Skeletal muscle satellite cell (primary cell): ENCODE measurements around the gene ASCC1.

Experiments used
- H3K27me3 ChIP-seq: 2 replicates; pipeline ENCODE4 v1.7.0; 2013; ENCODE audit warnings: low read length; ENCODE audit not compliant: control insufficient read depth, insufficient read depth
- H3K36me3 ChIP-seq: 2 replicates; pipeline ENCODE4 v1.7.0; 2013; ENCODE audit warnings: mild to moderate bottlenecking, control low read depth, low read length; ENCODE audit not compliant: insufficient read depth
- H3K4me1 ChIP-seq: 2 replicates; pipeline ENCODE4 v1.7.0; 2013; ENCODE audit warnings: low read length; ENCODE audit not compliant: control insufficient read depth, insufficient read depth
- H3K4me2 ChIP-seq: 2 replicates; pipeline ENCODE4 v1.7.0; 2013; ENCODE audit warnings: mild to moderate bottlenecking, low read length
- H3K4me3 ChIP-seq: 2 replicates; pipeline ENCODE4 v1.7.0; 2013; ENCODE audit warnings: low read length
- H3K9ac ChIP-seq: 2 replicates; pipeline ENCODE4 v1.7.0; 2013; ENCODE audit warnings: mild to moderate bottlenecking, low read depth, low read length, moderate library complexity
- H3K9me3 ChIP-seq: replicated peaks from 2 replicates; pipeline ENCODE4 v1.7.0; 2013; ENCODE audit warnings: mild to moderate bottlenecking, control low read depth, low read length

Gene ASCC1

GRCh38 chr10:72105098-72105475, 111.0 kb downstream of the ASCC1 start:
- Histone ChIP-seq H3K4me2 (no peak overlapping the region), H3K4me1 (peaks cover 6% of the 10 kb centered on the region), H3K36me3 (peaks cover 11% of the 10 kb centered on the region)

GRCh38 chr10:72104472-72105097, 111.5 kb downstream of the ASCC1 start:
- peaks cover 6% of the 10 kb centered on the region for H3K4me1 ChIP-seq
- no peak overlapping the region for H3K4me3 ChIP-seq
- no peak overlapping the region for H3K9ac ChIP-seq
- no peaks in the 10 kb centered on the region for H3K27me3 ChIP-seq
- no peaks in the 10 kb centered on the region for H3K9me3 ChIP-seq
- peaks cover 11% of the 10 kb centered on the region for H3K36me3 ChIP-seq
- H3K4me2 ChIP-seq: no peak overlapping the region

More at GRCh38 chr10:72105098-72105475, 111.0 kb downstream of the ASCC1 start:
- Histone ChIP-seq H3K9ac (no peak overlapping the region), H3K9me3 (no peaks in the 10 kb centered on the region), H3K27me3 (no peaks in the 10 kb centered on the region), H3K4me3 (no peak overlapping the region)

DNA sequence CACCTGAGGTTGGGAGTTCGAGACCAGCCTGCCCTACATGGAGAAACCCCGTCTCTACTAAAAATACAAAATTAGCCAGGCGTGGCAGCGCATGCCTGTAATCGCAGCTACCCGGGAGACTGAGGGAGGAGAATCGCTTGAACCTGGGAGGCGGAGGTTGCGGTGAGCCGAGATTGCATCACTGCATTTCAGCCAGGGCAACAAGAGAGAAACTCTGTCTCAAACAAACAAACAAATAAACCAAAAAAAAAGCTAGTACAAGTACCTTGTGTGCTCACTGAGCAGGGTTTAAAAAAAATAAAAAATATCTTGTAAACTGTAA, 116.5 kb downstream of the ASCC1 start:
- Histone ChIP-seq H3K4me2 (no peak overlapping the region), H3K4me3 (no peak overlapping the region), H3K36me3 (peaks cover 29% of the 10 kb centered on the region), H3K9ac (no peak overlapping the region), H3K9me3 (no peaks in the 10 kb centered on the region), H3K4me1 (peaks cover 12% of the 10 kb centered on the region), H3K27me3 (no peaks in the 10 kb centered on the region)

DNA sequence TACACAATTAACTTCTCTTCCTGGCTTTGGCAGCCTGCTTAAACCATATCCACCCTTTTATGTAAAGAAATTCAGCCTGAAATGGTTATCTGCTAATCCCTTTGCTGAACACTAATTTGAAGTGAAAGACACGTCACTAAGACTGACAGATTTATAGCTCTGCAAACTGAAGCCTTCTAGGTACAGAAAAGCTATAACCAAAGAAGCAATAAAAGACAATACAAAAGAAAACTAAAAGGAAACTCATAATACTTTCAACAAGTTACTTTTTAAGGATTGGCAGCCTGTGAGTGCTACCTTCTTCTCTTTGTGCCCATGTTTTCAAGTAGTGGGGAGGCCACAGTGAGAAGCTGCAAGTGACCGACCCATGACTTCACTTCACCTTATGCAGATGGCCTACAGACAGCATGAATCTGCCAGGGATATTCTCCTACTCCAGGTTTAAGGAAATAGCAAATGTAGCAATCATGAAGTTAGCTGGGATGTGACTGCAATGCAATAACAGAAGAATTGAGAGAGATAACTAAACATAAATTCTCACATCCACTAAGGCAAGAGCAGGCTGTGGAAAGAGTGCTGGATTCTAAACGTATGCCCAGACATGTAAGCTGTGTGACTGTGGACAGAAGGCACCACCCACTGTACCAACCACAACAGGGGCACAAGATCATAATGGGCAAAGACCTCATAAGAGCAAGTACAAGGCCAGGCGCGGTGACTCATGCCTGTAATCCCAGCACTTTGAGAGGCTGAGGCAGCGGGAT, 117.1 kb downstream of the ASCC1 start:
- no peak overlapping the region for H3K9ac ChIP-seq
- H3K27me3 ChIP-seq: no peaks in the 10 kb centered on the region
- H3K36me3 ChIP-seq: peaks cover 29% of the 10 kb centered on the region
- no peaks in the 10 kb centered on the region for H3K9me3 ChIP-seq
- no peak overlapping the region for H3K4me2 ChIP-seq
- no peak overlapping the region for H3K4me3 ChIP-seq
- H3K4me1 ChIP-seq: peaks cover 12% of the 10 kb centered on the region

- Histone ChIP-seq H3K9me3 (no peaks in the 10 kb centered on the region), H3K9ac (no peak overlapping the region), H3K4me1 (peaks cover 12% of the 10 kb centered on the region), H3K36me3 (peaks cover 29% of the 10 kb centered on the region), H3K4me2 (no peak overlapping the region), H3K27me3 (no peaks in the 10 kb centered on the region), H3K4me3 (no peak overlapping the region)
Observed at GRCh38 chr10:72098301-72098835, 117.7 kb downstream of the ASCC1 start.

DNA sequence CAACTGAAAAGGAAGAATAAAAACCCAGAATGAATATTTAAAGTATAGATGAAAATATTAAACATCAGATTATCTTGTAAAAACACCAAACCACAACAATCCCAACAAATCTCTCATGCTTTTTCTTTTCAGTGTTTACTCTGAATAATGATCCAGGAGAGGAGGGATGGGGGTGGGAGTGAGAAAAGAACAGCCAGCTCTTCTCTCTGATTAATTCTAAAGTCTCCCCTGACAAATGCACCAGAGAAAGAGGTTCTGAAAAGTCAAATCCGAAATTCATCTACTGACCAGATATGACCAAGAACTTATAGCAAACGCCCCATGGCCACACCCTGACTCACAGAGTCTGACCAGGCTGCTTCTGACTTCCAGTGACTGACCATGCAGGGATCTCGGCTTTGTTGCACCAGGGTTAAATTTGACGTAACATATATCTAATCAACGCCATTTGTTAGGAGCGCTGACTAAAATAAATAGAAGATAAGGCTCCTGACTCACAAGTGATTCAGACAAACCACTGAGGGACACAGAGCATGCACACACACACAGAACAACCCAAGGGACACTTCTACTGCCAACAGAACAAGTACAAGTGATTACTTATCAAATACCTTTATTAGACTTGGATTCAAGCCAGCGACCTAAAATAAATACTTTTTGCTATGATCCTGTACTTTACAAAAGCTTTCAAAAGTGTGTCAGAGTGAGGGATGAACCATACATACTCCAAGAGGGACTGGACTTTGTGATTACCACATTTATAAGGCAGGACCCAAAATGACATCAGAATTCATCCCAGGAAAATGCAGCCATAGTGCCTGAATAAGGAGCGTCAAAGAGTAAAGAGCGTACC, 118.4 kb downstream of the ASCC1 start:
- Histone ChIP-seq H3K27me3 (no peaks in the 10 kb centered on the region), H3K9ac (no peak overlapping the region), H3K9me3 (no peaks in the 10 kb centered on the region), H3K4me3 (no peak overlapping the region), H3K4me2 (no peak overlapping the region), H3K36me3 (peaks cover 29% of the 10 kb centered on the region), H3K4me1 (peaks cover 12% of the 10 kb centered on the region)

GRCh38 chr10:72096115-72097000, 119.7 kb downstream of the ASCC1 start:
- Histone ChIP-seq H3K36me3 (peaks cover 23% of the 10 kb centered on the region), H3K4me3 (no peak overlapping the region), H3K4me2 (no peak overlapping the region), H3K27me3 (no peaks in the 10 kb centered on the region), H3K4me1 (peaks cover 12% of the 10 kb centered on the region), H3K9ac (no peak overlapping the region), H3K9me3 (no peaks in the 10 kb centered on the region)

DNA sequence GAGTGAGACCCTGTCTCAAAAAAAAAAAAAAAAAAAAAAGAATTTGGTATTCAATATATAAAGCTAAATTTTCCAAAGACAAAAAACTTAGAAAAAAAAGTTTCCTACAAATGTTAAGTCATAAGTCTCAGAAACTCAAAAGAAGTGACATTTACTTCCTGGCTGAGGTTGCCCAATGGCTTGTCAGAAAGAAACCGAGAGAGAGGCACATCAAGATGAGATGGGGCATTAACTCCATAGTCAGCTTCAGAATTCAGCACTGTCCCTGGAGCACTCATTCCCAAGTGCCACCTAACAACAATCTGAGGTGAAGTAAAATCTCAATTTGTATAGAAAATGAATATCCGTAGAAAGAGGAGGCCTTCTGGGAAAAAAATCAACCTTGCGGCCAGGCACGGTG, 120.9 kb downstream of the ASCC1 start:
- no peaks in the 10 kb centered on the region for H3K9me3 ChIP-seq
- no peak overlapping the region for H3K4me2 ChIP-seq
- H3K4me1 ChIP-seq: peaks cover 12% of the 10 kb centered on the region
- H3K4me3 ChIP-seq: no peak overlapping the region
- no peaks in the 10 kb centered on the region for H3K27me3 ChIP-seq
- peaks cover 18% of the 10 kb centered on the region for H3K36me3 ChIP-seq
- H3K9ac ChIP-seq: no peak overlapping the region

DNA sequence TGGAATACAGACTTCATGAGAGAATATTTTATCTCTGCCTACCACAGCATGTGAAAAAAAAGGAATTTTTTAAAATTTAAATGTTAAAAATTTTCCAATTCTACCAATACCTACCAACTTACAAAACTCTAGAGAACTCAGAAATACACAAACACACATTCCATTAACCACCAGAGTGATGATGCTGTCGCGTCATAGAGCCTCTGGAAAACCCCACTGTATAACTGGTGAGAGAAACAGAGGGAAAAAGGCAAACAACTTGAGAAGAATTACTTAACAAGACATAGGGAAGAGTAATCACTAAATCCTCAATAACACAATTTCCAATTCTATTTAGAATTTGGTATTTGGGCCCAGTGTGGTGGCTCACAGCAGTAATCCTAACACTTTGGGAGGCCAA, 121.5 kb downstream of the ASCC1 start:
- no peaks in the 10 kb centered on the region for H3K9me3 ChIP-seq
- H3K9ac ChIP-seq: no peak overlapping the region
- no peak overlapping the region for H3K4me2 ChIP-seq
- H3K36me3 ChIP-seq: peaks cover 18% of the 10 kb centered on the region
- H3K4me3 ChIP-seq: no peak overlapping the region
- no peaks in the 10 kb centered on the region for H3K27me3 ChIP-seq
- peaks cover 12% of the 10 kb centered on the region for H3K4me1 ChIP-seq

DNA sequence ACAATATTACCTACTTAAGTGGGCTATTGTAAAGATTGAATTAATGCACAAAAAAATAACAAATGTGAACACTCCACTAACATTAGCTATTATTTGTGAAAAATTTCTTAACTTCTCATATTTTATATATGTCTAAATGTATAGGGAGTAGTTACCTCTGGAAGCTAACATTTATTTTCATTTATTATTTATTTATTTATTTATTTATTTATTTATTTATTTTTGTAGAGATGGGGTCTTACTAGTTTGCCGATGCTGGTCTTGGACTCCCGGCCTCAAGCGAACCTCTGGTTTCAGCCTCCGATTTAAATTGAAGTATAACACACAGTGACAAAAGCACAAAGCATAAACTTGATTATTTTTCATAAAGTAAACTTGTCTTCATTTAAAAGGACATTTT, 122.6 kb downstream of the ASCC1 start:
- peaks cover 6% of the 10 kb centered on the region for H3K27me3 ChIP-seq
- H3K9ac ChIP-seq: no peak overlapping the region
- no peak overlapping the region for H3K4me3 ChIP-seq
- H3K4me1 ChIP-seq: peaks cover 17% of the 10 kb centered on the region
- no peak overlapping the region for H3K4me2 ChIP-seq
- peaks cover 7% of the 10 kb centered on the region for H3K36me3 ChIP-seq
- no peaks in the 10 kb centered on the region for H3K9me3 ChIP-seq

GRCh38 chr10:72092987-72093386, 123.1 kb downstream of the ASCC1 start:
- Histone ChIP-seq H3K9me3 (no peaks in the 10 kb centered on the region), H3K36me3 (peaks cover 7% of the 10 kb centered on the region), H3K9ac (no peak overlapping the region), H3K27me3 (peaks cover 11% of the 10 kb centered on the region), H3K4me1 (peaks cover 17% of the 10 kb centered on the region), H3K4me2 (no peak overlapping the region), H3K4me3 (no peak overlapping the region)
